Activated T-cell treated with anti-CD3 and anti-CD28 coated beads for 1 hour (primary cell): Measurements from ENCODE around the gene LAMC2.
"Not testable (repeated sequence)": the region's sequence is repeated elsewhere in the genome, so short reads cannot be mapped to it uniquely, and the experiment has no call there.

Experiments used
- DNase-seq: peaks from one replicate; pipeline ENCODE4 v3.0.0-alpha.2; 2020; ENCODE audit warnings: low read depth

LAMC2 gene

GRCh38 chr1:183185941-183186490, at the start of gene LAMC2:
TSS of gene LAMC2 (plus strand) at chr1:183186264. CDS start at chr1:183186353, 89 bp downstream.
- DNase-seq: no peak

DNA sequence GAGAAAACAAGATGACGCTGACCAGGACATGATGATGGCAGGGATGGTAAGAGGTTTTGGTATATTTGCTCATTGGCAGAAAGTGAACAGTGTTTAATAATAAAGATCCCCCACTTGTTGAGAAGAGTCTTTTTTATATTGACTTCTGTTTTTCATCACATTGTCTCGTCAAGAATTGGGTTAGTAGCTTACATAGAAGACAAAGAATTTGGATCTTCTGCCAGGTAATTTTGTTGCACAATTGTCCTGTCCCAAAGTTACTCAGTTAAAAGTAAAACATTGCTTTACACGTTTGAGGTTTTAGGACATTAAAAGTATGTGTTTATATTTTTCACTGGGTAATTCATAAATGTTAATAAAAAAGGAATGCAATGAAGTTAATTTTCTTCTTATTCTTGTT, 48.3 kb upstream of the LAMC2 start:
- no peak for DNase-seq

GRCh38 chr1:183138301-183138700, 47.8 kb upstream of the LAMC2 start:
- no peak for DNase-seq

- no peak for DNase-seq
These were observed 46.7 kb upstream of the LAMC2 start for GRCh38 chr1:183139281-183139942.

- DNase-seq: no peak
These were observed 45.4 kb upstream of the LAMC2 start for GRCh38 chr1:183140633-183141032.

GRCh38 chr1:183142171-183142570, 43.9 kb upstream of the LAMC2 start:
- DNase-seq: no peak

DNA sequence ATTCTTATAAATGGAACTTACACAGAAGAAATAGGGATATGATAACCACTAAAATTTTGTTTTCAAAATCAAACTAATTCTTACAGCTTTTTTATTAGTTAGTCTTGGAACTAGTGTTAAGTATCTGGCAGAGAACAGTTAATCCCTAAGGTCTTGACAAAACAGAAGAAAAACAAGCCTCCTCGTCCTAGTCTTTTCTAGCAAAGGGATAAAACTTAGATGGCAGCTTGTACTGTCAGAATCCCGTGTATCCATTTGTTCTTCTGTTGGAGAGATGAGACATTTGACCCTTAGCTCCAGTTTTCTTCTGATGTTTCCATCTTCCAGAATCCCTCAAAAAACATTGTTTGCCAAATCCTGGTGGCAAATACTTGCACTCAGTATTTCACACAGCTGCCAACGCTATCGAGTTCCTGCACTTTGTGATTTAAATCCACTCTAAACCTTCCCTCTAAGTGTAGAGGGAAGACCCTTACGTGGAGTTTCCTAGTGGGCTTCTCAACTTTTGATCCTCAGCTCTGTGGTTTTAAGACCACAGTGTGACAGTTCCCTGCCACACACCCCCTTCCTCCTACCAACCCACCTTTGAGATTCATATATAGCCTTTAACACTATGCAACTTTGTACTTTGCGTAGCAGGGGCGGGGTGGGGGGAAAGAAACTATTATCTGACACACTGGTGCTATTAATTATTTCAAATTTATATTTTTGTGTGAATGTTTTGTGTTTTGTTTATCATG, 42.3 kb upstream of the LAMC2 start:
- no peak for DNase-seq

DNA sequence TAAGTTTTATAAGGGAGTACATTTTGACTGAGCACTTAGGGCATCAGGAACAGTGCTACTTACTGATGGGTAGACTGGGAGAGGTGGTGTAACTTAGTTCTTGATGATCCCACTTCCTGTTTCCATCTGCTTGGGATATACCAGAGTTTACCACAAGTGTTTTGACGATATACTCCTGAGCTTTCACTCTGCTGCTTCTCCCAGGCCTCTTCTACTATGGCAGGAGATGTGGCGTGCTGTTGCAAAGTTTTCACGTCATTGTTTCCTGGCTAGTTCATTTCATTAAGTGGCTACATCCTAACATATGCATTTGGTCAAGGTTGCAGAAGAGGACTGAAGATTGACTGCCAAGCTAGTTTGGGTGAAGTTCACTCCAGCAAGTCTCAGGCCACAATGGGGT, 41.3 kb upstream of the LAMC2 start:
- DNase-seq: no peak

DNA sequence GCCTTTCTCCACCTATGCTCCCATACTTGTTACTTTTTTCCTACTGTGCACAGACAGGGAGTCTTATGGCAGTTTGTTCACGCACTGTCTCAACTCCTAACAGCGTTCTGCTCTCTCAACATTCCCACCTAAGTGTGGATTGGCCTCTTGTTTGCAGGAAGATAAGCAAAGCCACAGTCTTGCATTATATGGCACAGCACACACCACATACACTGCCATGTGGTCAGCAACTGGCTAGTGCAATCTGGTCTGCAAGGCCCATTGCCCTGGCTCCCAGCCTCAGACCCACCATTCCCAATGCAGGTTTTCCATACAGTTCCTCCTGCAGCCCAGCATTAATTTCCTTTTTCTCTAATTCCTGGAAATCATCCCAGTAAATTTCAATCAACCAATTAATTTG, 38.3 kb upstream of the LAMC2 start:
- no peak for DNase-seq

DNA sequence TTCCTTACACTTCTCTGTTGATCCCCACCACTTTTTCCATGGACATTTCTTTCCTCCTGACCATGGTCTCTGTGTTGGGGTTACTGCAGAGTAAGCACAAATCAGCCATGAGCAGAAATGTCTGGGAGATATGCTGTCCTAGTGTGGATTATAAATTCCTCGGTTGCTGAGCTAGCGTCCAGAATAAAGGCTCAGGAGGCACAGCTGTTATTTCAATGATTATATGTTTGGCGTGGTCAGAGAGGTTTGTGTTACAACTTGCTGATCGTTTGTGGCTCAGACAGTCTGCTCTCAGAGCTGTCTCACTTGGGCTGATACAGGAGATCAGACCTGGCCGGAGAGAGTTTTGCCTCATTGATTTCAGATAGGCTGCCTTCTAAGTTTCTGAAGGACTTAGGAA, 37.5 kb upstream of the LAMC2 start:
- no peak for DNase-seq

DNA sequence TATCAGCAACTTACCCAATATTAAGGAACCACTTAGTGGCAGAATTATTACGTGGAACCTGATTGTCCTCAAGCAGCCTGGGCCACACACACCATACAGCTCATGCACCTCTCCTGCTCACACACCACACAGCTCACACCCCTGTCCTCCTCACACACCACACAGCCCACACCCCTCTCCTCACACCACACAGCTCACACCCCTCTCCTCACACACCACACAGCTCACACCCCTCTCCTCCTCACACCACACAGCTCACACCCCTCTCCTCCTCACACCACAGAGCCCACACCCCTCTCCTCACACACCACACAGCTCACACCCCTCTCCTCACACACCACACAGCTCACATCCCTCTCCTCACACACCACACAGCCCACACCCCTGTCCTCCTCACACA, 36.8 kb upstream of the LAMC2 start:
- DNase-seq: no peak

GRCh38 chr1:183150032-183150431, 36.0 kb upstream of the LAMC2 start:
- DNase-seq: not testable (repeated sequence)

GRCh38 chr1:183150445-183150844, 35.6 kb upstream of the LAMC2 start:
- no peak for DNase-seq

GRCh38 chr1:183152180-183152579, 33.9 kb upstream of the LAMC2 start:
- no peak for DNase-seq

GRCh38 chr1:183155939-183156338, 30.1 kb upstream of the LAMC2 start:
- no peak for DNase-seq

GRCh38 chr1:183159960-183160359, 26.1 kb upstream of the LAMC2 start:
- no peak for DNase-seq

DNA sequence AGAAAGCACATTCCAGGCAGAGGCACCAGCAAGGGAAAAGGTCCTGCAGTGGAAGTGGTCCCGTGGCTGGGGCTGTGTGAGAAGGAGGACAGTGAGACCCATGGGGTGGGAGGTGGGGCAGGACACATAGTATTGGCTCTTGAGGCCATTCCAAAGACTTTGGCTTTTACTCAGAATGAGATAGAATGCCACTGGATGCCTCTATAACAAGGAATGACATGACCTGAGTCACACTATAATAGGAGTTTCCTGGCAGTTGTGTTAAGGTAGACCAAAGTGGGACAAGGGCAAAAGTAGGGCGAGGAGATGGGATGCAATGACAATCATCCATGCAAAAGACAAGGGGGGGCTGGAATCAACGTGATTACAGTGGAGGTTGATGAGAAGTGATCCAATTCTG, 24.7 kb upstream of the LAMC2 start:
- DNase-seq: no peak

DNA sequence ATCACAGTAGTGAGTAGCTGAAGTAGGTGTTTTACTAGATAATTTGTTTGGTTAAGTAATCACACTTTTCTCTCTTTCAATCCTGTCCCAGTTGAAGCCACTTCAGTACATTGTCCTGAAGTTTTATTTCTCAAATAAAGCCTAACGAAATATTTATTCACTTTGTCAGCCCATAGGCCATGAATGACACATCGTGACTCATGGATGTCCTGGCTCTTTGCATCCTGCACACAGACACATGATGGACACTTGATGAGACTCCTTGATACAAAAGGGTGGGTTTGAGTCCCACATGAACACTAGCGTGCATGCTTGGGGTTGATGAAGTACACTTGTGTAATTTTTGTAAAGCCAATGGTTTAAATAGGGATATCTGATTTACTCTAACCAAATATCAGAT, 22.7 kb upstream of the LAMC2 start:
- no peak for DNase-seq

GRCh38 chr1:183164340-183164739, 21.7 kb upstream of the LAMC2 start:
- no peak for DNase-seq

DNA sequence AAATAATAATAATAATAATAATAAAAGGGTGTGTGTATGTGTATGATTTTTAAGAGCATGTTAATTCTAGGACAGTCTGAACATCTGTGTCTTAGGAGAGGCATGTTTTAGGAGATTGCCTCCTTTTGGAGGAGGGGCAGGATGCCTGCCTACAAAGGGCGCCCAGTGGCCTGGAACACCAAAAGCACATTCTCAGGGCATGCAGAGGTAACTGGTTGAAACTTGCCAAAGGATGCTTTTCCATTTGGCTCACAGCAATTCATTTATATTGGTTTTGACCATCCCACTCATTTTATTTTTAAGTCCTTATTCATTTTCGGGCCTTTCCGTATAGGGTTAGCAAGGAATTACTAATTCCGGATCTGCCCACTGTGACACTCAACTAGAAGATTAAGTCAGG, 21.1 kb upstream of the LAMC2 start:
- no peak for DNase-seq

- DNase-seq: no peak
These were observed 20.6 kb upstream of the LAMC2 start for GRCh38 chr1:183165456-183165855.

- DNase-seq: no peak
These were observed 19.6 kb upstream of the LAMC2 start for GRCh38 chr1:183166454-183166853.

- no peak for DNase-seq
These were observed 18.4 kb upstream of the LAMC2 start for GRCh38 chr1:183167676-183168075.

- DNase-seq: no peak
These were observed 17.8 kb upstream of the LAMC2 start for GRCh38 chr1:183168308-183168707.
